ENCODE data around the gene LY6G6F. TPM values are rescaled to one million over a fixed set of nuclear protein-coding genes. Genes with fewer than 3 reads are reported as not detected.

Gene LY6G6F
- total RNA-seq, 4 donors from 2014 or later, result not detected

DNA sequence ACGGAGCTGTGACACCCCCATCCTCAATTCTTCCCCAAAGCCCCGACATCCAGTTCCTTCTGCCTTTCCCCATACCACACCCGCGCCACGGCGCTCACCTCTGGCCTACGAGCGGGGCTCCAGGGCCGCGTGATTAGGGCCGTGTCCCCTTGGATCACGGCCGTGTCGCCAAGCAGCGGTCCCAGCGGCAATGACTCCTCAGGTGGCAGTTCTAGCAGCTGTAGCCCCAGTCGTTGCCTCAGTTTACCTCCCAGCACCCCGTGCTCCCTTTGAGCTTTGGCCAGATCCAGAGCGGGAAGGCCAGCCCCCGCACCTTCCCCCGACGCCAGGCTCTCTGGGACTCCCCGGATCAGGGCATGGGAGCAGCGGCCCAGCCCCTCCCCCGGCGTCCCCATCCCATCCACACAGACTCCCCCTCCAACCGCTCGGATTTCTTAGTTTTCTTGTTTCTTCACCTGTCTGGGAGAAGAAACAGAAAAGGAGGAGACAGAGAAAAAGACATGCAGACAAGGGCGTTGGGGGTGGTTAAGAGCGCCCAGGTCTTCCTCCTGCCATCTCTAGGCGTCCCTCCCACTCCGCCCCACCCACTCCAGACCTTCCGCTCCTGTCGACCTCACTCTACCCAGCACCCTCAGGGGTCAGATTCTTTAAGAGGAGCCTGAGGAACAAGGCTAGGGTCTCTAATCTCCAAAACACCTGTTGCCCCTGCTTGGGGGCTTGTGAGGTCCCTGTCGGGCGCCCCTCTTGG lies 22.3 kb downstream of the LY6G6F start, which contains the start of gene DDAH2:
DDAH2 (minus strand) TSS at position 533 of the 748 bp plus-strand sequence; CDS start at position 395, 138 bp downstream.
- Histone ChIP-seq H3K4me3 (replicated peaks in 1 of 3) (peak within 1 kb of the TSS; percentile 55 to 84 (median 62)), H3K4me1 (peaks cover 24 to 45% of the 10 kb centered on the region in 2 donors), H3K27ac (peak within 1 kb of the TSS; percentile 82 to 98 (median 93)), H3K27me3 (no peaks in the 10 kb centered on the region), H3K9me3 (no peaks in the 10 kb centered on the region), H3K36me3 (peaks cover 33 to 37% of the 10 kb centered on the region in 2 donors)
- WGBS, 2 donors, result 9 to 11% methylated on average over 29 to 34 of the region's 36 CpGs
- intact Hi-C loops (cut with DNase I), result loop anchor here (10.0 kb wide), 1 partner anchor 106 kb away; no protein-coding TSS in a partner anchor
- peak in 1 of 2 donors; percentile 29 for DNase-seq
- TF ChIP-seq, protein P1, sequence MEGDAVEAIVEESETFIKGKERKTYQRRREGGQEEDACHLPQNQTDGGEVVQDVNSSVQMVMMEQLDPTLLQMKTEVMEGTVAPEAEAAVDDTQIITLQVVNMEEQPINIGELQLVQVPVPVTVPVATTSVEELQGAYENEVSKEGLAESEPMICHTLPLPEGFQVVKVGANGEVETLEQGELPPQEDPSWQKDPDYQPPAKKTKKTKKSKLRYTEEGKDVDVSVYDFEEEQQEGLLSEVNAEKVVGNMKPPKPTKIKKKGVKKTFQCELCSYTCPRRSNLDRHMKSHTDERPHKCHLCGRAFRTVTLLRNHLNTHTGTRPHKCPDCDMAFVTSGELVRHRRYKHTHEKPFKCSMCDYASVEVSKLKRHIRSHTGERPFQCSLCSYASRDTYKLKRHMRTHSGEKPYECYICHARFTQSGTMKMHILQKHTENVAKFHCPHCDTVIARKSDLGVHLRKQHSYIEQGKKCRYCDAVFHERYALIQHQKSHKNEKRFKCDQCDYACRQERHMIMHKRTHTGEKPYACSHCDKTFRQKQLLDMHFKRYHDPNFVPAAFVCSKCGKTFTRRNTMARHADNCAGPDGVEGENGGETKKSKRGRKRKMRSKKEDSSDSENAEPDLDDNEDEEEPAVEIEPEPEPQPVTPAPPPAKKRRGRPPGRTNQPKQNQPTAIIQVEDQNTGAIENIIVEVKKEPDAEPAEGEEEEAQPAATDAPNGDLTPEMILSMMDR (IDR thresholded peaks at IDR 0.05), result no peak
- no peak for TF ChIP-seq POLR2A (IDR thresholded peaks at IDR 0.05)

DNA sequence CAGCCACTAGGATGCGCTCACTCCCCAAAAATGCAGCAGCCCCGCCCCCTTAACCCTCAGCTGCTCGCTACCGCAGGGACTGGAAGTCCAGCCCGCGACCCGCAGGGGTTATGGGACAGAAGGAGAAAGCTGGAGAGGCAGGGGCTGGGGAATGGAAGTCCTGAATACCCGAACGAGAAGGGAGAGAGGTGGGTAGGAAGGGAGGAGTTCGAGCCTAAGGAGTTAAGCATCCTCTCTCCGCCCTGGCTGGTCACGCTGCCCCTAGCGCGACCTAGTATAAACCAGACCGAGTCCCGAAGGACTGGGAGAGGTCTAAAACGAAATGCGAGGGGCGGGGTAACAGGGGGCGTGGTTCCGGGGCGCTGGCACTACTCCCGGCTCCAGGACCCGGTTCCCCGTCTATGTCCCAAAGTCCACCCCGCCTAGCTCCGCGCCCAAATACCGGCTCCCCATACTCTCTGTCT lies 22.9 kb downstream of the LY6G6F start:
- 0 to 1% methylated on average over 17 to 20 of the region's 29 CpGs for WGBS, 2 donors
- peak; percentile 93 to 95 for DNase-seq
- no peak for TF ChIP-seq POLR2A (IDR thresholded peaks at IDR 0.05)
- TF ChIP-seq, protein P1 (IDR thresholded peaks at IDR 0.05), result peak; percentile 29 to 72 (median 60)
- peaks cover 33 to 42% of the 10 kb centered on the region in 2 donors for H3K36me3 ChIP-seq
- intact Hi-C loops (cut with DNase I), result loop anchor here (10.0 kb wide), 1 partner anchor 105 kb away; no protein-coding TSS in a partner anchor
- H3K27ac ChIP-seq, result peak overlapping the region; percentile 82 to 98 (median 93)
- no peaks in the 10 kb centered on the region for H3K9me3 ChIP-seq
- no peaks in the 10 kb centered on the region for H3K27me3 ChIP-seq
- peaks cover 30 to 51% of the 10 kb centered on the region in 2 donors for H3K4me1 ChIP-seq
- peak overlapping the region; percentile 55 to 84 (median 62) for H3K4me3 ChIP-seq (replicated peaks in 1 of 3)

DNA sequence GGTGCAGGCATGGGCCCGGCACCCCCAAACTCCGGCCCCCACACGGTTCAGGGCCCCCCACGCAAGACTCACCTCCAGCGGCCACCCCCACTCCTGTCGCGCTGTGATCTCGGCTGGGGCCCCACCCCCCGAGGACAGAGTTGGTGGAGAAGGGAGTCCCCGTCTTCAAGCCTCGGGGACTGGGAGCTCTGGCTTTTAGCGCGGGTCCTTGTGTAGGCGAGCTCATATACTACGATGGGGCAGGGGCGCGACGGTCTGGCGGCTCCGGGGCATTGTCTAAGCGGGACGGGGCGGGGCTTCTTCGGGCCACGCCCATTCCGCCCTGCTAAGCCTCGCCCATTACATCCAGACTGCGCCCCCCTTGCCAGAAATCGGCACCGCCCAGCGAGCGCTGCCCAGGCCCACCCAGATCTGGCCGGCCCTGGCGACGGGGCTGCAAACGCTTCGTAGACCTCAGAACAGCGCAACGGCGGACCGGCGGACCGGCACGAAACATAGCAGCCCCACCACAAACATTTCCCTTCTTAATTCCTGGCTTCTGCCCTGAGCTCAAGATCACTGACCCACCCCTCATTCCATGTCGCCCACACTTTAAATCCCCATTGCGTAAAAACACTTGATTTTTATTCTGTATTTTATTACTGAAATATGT lies 23.4 kb downstream of the LY6G6F start:
- peak; percentile 84 to 86 for DNase-seq
- H3K27ac ChIP-seq, result peak overlapping the region; percentile 82 to 98 (median 93)
- H3K4me1 ChIP-seq, result peaks cover 35 to 53% of the 10 kb centered on the region in 2 donors
- H3K36me3 ChIP-seq, result peaks cover 33 to 42% of the 10 kb centered on the region in 2 donors
- no peaks in the 10 kb centered on the region for H3K9me3 ChIP-seq
- peak overlapping the region; percentile 55 to 84 (median 62) for H3K4me3 ChIP-seq (replicated peaks in 1 of 3)
- 10 to 11% methylated on average over 21 to 26 of the region's 46 CpGs for WGBS, 2 donors
- intact Hi-C loops (cut with DNase I), result loop anchor here (5.0 to 10.0 kb wide), 2 partner anchors 43 to 105 kb away; no protein-coding TSS in a partner anchor
- peak; percentile 57 to 79 for TF ChIP-seq POLR2A (IDR thresholded peaks at IDR 0.05)
- TF ChIP-seq, protein P1 (IDR thresholded peaks at IDR 0.05), result no peak
- H3K27me3 ChIP-seq, result no peaks in the 10 kb centered on the region

- Histone ChIP-seq H3K36me3 (peaks cover 33 to 42% of the 10 kb centered on the region in 2 donors), H3K4me3 (replicated peaks in 1 of 3) (no peak overlapping the region), H3K27me3 (no peaks in the 10 kb centered on the region), H3K9me3 (no peaks in the 10 kb centered on the region), H3K4me1 (peaks cover 37 to 53% of the 10 kb centered on the region in 2 donors), H3K27ac (peak overlapping the region; percentile 82 to 98 (median 93))
- WGBS, 2 donors, result 88 to 89% methylated on average over 11 of the region's 11 CpGs
- no peak for DNase-seq
- TF ChIP-seq, protein P1 (IDR thresholded peaks at IDR 0.05), result no peak
- no peak for TF ChIP-seq POLR2A (IDR thresholded peaks at IDR 0.05)
- intact Hi-C loops (cut with DNase I), result loop anchor here (5.0 kb wide), 1 partner anchor 43 kb away; no protein-coding TSS in a partner anchor
These were observed 24.0 kb downstream of the LY6G6F start for GRCh38 chr6:31730631-31731086.

All from thyroid gland (tissue), 4 donors.